HG03575 (cell line): ENCODE data around the gene OR4D6.

Experiments
- ATAC-seq: cut with Tn5 transposase; IDR thresholded peaks from one replicate; pipeline ENCODE4 v1.9.1; 2021; ENCODE audit not compliant: unreplicated experiment, insufficient number of reproducible peaks, low FRiP score; ENCODE audit errors: extremely low read depth

OR4D6 gene

DNA sequence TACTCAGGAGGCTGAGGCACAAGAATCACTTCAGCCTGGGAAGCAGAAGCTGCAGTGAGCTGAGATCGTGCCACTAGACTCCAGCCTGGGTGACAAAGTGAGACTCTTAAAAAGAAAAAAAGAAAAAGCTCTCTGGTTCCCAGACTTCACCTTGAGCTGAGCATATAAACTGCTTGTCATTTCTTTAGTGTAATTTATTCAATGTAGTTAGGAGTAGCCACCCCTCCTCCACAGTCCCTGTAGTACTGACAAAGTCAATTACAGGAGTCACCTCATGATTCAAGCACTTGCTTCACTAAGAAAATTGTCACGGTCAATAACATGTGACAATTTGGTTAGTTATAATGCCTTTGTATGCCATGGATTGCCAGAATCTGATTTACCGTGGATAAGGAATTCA is 23.6 kb downstream of the OR4D6 start:
- ATAC-seq, result no peak

DNA sequence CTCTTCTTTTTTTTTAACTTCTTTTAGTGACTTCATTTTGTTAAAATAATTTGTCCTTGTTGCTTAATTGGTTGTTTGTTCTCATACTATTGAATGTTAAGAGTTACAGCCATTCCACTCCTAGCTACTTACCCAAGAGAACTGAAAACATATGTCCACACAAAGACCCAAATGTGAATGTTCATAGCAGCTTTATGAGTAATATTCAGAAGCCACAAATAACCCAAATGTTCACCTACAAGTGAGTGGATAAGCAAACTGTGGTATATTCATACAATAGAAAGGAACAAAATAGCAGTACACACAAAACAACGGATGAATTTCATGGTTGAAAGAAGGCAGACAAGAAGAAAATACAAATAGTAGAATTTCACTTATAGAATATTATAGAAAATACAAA is 45.2 kb downstream of the OR4D6 start:
- no peak for ATAC-seq

GRCh38 chr11:59503276-59503675 is 46.5 kb downstream of the OR4D6 start, which contains the start of gene OR4D11:
OR4D11 (plus strand) TSS chr11:59503576; CDS start chr11:59503576, 0 bp downstream.
- no peak for ATAC-seq
